Effector memory CD4-positive, alpha-beta T cell (primary cell): Measurements from ENCODE around the gene TRIM31.

Experiments
- DNase-seq, 3 donors: peaks; one replicate each; pipeline ENCODE4 v3.0.0-alpha.2; 2020
- H3K27ac ChIP-seq: 2 replicates; pipeline ENCODE4 v1.7.0; 2013; ENCODE audit warnings: mild to moderate bottlenecking, low read length, moderate library complexity; ENCODE audit not compliant: insufficient read depth, poor library complexity, severe bottlenecking
- H3K27me3 ChIP-seq: replicated peaks from 2 replicates; pipeline ENCODE4 v1.7.0; 2013; ENCODE audit warnings: mild to moderate bottlenecking, low read length; ENCODE audit not compliant: insufficient read depth, control insufficient read depth, poor library complexity, severe bottlenecking
- H3K36me3 ChIP-seq: 2 replicates; pipeline ENCODE4 v1.7.0; 2013; ENCODE audit warnings: mild to moderate bottlenecking, low read length, moderate library complexity; ENCODE audit not compliant: control insufficient read depth, insufficient read depth
- H3K4me1 ChIP-seq: 2 replicates; pipeline ENCODE4 v1.7.0; 2013; ENCODE audit warnings: low read length, mild to moderate bottlenecking; ENCODE audit not compliant: control insufficient read depth, insufficient read depth, poor library complexity, severe bottlenecking
- H3K4me3 ChIP-seq: 2 replicates; pipeline ENCODE4 v1.7.0; 2013; ENCODE audit warnings: low read length, low read depth, mild to moderate bottlenecking; ENCODE audit not compliant: insufficient read depth, poor library complexity, severe bottlenecking
- H3K9me3 ChIP-seq: 2 replicates; pipeline ENCODE4 v1.7.0; 2013; ENCODE audit warnings: mild to moderate bottlenecking, low read length, moderate library complexity; ENCODE audit not compliant: control insufficient read depth
- total RNA-seq, 3 donors: gene quantifications; one replicate each; lab custom pipeline; 2026; lab: John Stamatoyannopoulos, UW

TRIM31 gene
- total RNA-seq, result 0 to 0.17 (median 0.17) reads per million in 3 donors

DNA sequence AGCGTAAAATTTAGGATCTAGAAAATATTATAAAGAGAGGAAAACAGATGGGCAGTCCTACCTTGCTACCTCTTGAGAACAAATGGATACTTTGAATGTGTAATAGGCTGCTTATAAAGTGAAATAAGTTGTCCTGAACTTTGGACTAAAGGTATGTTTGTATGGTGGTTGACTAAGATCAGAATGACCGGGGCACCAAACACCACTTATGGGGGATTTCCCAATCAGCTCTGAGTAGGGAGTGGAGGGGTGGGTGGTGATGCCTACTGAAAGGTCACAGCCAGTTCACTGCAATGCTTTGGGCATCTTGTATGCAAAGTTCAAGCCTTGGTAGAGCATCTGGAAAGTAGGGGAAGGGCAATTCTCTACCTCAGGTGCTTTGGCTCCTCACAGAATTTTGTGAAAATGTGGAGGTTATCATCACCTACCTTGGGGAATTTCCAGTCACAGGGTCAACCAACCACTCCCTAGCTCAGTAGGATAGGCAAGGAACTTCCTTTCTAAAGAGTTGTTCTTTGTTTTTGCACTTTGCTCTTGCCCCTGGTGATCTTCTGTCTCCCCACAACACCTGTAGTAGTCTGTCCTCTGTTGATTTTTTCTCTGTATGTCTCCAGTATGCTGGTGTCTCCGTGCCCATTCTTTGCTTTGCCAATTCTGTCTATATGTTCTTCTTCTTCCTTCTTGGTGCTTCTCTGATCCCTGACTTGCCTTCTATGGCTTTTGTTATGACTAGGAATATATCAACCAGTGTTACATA lies at the start of gene TRIM31:
TRIM31 (minus strand) TSS at position 88 of the 757 bp plus-strand sequence. CDS start 285 bp downstream, outside the sequence.
- H3K4me1 ChIP-seq, result no peaks in the 10 kb centered on the region
- no peaks in the 10 kb centered on the region for H3K36me3 ChIP-seq
- no peaks in the 10 kb centered on the region for H3K9me3 ChIP-seq
- H3K27ac ChIP-seq, result no peak within 1 kb of the TSS
- no peak for DNase-seq
- H3K4me3 ChIP-seq, result no peak within 1 kb of the TSS
- H3K27me3 ChIP-seq, result peaks cover 7% of the 10 kb centered on the region

GRCh38 chr6:30162265-30163089 lies 49.6 kb upstream of the TRIM31 start:
- H3K27me3 ChIP-seq, result no peaks in the 10 kb centered on the region

GRCh38 chr6:30160785-30161531 lies 48.1 kb upstream of the TRIM31 start, which contains the start of gene TRIM10:
Gene TRIM10, minus strand, starts transcription at chr6:30161211. Its CDS starts 353 bp downstream, at chr6:30160858.
- Histone ChIP-seq H3K4me3 (no peak within 1 kb of the TSS), H3K27ac (no peak within 1 kb of the TSS), H3K27me3 (no peaks in the 10 kb centered on the region), H3K9me3 (no peaks in the 10 kb centered on the region), H3K4me1 (peaks cover 7% of the 10 kb centered on the region), H3K36me3 (no peaks in the 10 kb centered on the region)
- DNase-seq, result no peak

More at GRCh38 chr6:30162265-30163089, 49.6 kb upstream of the TRIM31 start:
- no peak for DNase-seq
- Histone ChIP-seq H3K36me3 (no peaks in the 10 kb centered on the region), H3K4me3 (no peak overlapping the region), H3K9me3 (no peaks in the 10 kb centered on the region), H3K27ac (no peak overlapping the region), H3K4me1 (peaks cover 7% of the 10 kb centered on the region)

DNA sequence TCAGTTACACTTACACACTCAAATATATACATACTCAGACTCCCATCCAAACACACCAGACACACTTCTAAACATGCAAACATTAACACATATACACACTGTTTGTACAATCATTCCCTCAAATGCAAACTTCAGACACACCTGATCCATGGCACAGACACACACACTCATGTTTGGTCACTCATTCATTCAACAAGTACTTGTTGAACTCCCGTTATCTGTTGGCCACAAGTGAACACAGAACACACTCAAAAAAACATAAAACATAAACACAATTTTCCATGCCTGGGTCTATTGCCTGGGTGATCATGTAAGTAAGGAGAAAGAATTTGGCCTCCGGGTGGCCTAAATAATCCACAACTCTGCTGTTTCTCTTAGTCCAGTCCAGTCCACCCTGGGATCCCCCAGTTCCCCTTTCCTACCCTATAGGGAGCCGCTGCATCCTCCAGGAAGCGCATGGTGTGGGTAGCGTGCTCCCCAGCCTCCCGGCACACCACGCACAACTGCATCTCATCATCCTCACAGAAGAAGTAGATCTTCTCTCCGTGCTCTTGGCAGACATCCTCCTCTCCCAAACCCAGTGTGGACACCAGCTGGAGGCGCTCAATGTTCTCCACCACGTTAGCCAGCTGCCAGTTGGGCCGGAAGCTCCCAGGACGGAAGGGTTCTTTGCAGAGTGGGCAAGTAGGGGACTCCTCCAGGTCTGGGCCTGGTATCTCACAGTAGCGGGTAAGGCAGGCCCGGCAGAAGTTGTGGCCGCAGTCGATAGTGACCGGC lies 47.3 kb upstream of the TRIM31 start:
- H3K27me3 ChIP-seq, result no peaks in the 10 kb centered on the region
- no peak overlapping the region for H3K4me3 ChIP-seq
- H3K36me3 ChIP-seq, result no peaks in the 10 kb centered on the region
- DNase-seq, result no peak
- H3K4me1 ChIP-seq, result peaks cover 7% of the 10 kb centered on the region
- H3K9me3 ChIP-seq, result no peaks in the 10 kb centered on the region
- no peak overlapping the region for H3K27ac ChIP-seq

- Histone ChIP-seq H3K27ac (no peak overlapping the region), H3K4me3 (no peak overlapping the region), H3K36me3 (no peaks in the 10 kb centered on the region), H3K9me3 (no peaks in the 10 kb centered on the region), H3K27me3 (no peaks in the 10 kb centered on the region), H3K4me1 (peaks cover 7% of the 10 kb centered on the region)
- no peak for DNase-seq
These were observed 45.7 kb upstream of the TRIM31 start for GRCh38 chr6:30158475-30159040.

DNA sequence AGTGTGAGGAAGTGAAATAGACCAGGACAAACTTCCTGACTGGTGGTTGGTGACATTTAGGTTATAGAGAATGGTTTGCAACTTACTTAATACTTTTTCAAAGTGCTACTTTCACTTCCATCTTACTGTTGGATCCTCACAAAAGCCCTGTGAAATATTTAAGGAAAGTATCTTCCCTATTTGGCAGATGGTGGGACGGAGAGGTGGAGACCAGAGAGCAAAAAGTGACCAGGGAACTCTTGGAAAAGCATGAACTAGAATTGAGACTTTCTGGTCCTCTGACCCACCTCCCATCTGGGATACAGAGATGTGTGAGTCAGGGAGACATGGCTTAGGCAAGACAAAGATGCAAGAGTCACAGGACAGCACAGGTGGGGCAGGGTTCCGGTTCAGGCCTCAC lies 45.1 kb upstream of the TRIM31 start:
- H3K9me3 ChIP-seq, result no peaks in the 10 kb centered on the region
- no peak for DNase-seq
- H3K27ac ChIP-seq, result no peak overlapping the region
- peaks cover 2% of the 10 kb centered on the region for H3K4me1 ChIP-seq
- no peaks in the 10 kb centered on the region for H3K36me3 ChIP-seq
- H3K27me3 ChIP-seq, result no peaks in the 10 kb centered on the region
- no peak overlapping the region for H3K4me3 ChIP-seq

- Histone ChIP-seq H3K27me3 (no peaks in the 10 kb centered on the region), H3K36me3 (no peaks in the 10 kb centered on the region), H3K4me3 (no peak overlapping the region), H3K4me1 (no peaks in the 10 kb centered on the region), H3K27ac (no peak overlapping the region), H3K9me3 (no peaks in the 10 kb centered on the region)
- DNase-seq, result no peak
These were observed 44.7 kb upstream of the TRIM31 start for GRCh38 chr6:30157581-30157980.

- H3K36me3 ChIP-seq, result no peaks in the 10 kb centered on the region
- H3K27me3 ChIP-seq, result no peaks in the 10 kb centered on the region
- no peak overlapping the region for H3K4me3 ChIP-seq
- no peak overlapping the region for H3K27ac ChIP-seq
- no peaks in the 10 kb centered on the region for H3K4me1 ChIP-seq
- H3K9me3 ChIP-seq, result no peaks in the 10 kb centered on the region
- no peak for DNase-seq
These were observed 43.9 kb upstream of the TRIM31 start for GRCh38 chr6:30156774-30157173.

DNA sequence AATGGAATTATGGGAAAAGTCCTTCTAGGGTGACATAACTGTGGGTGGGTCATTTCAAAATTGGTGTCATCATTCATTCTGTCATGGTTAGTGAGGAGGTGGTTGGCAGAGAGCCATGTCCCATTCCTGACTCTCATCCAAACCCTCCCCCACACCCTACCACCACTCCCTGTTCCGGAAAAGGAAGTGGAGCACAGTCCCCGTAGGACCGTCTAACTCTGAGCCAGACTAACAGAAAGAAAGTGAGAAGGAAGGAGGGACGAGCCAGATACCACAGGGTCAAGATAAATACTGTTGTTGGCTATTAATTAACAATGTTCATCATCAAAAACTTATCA lies 43.3 kb upstream of the TRIM31 start:
- H3K27ac ChIP-seq, result no peak overlapping the region
- H3K9me3 ChIP-seq, result no peaks in the 10 kb centered on the region
- no peak for DNase-seq
- no peaks in the 10 kb centered on the region for H3K27me3 ChIP-seq
- H3K4me3 ChIP-seq, result no peak overlapping the region
- no peaks in the 10 kb centered on the region for H3K36me3 ChIP-seq
- H3K4me1 ChIP-seq, result no peaks in the 10 kb centered on the region
